ENCODE data around the gene RCCD1. TPM values are rescaled to one million over a fixed set of nuclear protein-coding genes. Genes with fewer than 3 reads are reported as not detected.

The RCCD1 gene
- total RNA-seq, 1 donor, result 10.1 TPM

DNA sequence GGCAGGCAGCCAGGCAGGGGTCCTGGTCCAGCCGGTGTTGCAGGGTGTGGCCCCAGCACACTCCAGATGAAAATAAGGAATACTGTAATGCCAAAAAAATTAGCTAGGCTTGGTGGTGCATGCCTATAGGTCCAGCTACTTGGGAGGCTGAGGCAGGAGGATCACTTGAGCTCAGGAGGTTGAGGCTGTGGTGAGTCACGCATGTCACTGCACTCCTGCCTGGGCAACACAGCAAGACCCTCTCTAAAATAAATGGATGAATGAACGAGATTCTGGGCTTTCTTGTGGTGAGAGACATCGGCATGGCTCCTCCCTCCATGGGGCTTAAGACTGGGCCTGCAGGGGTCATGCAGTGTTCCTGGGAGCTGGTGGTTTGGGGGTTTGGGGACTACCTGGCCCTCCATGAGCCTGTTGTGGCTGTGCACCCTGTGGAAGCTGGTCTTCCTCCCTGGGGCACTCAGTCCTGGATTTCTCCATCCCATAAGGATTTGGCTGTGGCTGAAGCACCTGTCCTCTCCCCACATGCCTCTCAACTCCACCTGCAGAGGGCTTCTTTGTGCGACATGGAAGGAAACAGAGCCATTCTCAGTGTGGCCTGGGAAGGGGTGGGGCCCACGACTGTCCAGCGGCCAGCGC lies 7.6 kb upstream of the RCCD1 start:
- H3K4me3 ChIP-seq (ENCODE audit: low read depth, low read length), result no peak overlapping the region
- no peak for TF ChIP-seq CTCF (IDR thresholded peaks at IDR 0.05; ENCODE audit: insufficient read depth, low read length)
- no peak for DNase-seq (ENCODE audit: low read depth)

- no peak overlapping the region for H3K4me3 ChIP-seq (ENCODE audit: low read depth, low read length)
- no peak for TF ChIP-seq CTCF (IDR thresholded peaks at IDR 0.05; ENCODE audit: insufficient read depth, low read length)
- DNase-seq (ENCODE audit: low read depth), result no peak
These were observed 6.9 kb upstream of the RCCD1 start for GRCh38 chr15:90947577-90948357.

DNA sequence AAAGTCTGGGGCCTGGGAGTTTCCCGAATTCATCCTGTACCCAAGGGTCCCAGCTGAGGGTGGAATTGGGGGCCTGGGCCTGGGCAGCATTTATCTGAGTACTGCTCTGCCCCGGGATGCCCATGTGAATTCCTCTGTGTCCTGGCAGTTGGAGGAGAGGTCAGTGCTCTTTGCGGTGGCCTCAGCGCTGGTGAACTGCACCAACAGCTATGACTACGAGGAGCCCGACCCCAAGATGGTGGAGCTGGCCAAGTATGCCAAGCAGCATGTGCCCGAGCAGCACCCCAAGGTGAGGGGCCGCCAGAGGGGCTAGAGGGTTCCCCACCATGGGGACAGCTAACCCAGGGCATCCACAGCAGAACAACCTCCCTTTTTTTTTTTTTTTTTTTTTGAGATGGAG lies 6.2 kb upstream of the RCCD1 start:
- no peak for DNase-seq (ENCODE audit: low read depth)
- no peak for TF ChIP-seq CTCF (IDR thresholded peaks at IDR 0.05; ENCODE audit: insufficient read depth, low read length)
- no peak overlapping the region for H3K4me3 ChIP-seq (ENCODE audit: low read depth, low read length)

DNA sequence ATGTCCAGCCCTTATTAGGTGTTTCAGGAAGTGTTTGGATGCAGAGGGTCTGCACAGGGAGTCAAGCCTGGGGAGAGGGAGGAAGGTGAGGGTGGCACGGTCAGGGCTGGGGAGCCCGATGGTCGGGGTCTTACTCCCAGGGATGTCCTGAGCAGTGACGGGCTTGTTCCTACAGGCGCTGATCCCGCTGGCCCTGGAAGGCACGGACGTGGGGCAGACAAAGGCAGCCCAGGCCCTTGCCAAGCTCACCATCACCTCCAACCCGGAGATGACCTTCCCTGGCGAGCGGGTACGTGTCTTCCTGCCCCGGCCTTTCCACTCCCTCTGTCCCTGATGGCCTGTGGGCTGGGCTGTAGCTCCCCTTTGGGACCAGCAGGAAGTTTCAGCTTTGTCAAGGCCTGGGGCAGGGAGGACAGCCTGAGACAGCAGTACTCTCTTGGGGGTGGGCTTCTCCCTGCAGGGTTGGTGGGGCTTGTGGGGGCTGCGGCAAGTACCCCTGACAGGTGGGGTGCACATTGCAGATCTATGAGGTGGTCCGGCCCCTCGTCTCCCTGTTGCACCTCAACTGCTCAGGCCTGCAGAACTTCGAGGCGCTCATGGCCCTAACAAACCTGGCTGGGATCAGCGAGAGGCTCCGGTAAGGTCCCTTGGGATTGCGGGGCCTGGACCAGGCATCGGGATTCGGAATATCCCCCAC lies 4.6 kb upstream of the RCCD1 start:
- TF ChIP-seq CTCF (IDR thresholded peaks at IDR 0.05; ENCODE audit: insufficient read depth, low read length), result no peak
- no peak for DNase-seq (ENCODE audit: low read depth)
- no peak overlapping the region for H3K4me3 ChIP-seq (ENCODE audit: low read depth, low read length)

DNA sequence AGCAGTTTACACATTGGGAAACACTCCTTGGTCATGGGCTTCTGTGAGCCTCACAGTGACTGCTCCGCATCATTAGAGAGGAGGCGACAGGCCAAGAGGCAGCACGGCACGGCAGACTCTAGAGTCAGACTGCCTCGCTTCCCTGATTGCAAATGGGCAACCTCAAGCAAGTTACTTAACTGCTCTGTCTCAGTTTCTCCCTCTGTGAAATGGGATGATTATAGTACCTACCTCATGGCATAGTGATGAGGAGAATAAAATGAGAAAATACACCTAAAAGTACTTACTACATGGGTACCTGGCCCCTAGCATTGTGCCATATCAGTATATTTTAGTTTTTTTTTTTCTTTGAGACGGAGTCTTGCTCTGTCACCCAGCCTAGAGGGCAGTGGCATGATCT lies 4.0 kb upstream of the RCCD1 start:
- H3K4me3 ChIP-seq (ENCODE audit: low read depth, low read length), result no peak overlapping the region
- TF ChIP-seq CTCF (IDR thresholded peaks at IDR 0.05; ENCODE audit: insufficient read depth, low read length), result no peak
- no peak for DNase-seq (ENCODE audit: low read depth)

DNA sequence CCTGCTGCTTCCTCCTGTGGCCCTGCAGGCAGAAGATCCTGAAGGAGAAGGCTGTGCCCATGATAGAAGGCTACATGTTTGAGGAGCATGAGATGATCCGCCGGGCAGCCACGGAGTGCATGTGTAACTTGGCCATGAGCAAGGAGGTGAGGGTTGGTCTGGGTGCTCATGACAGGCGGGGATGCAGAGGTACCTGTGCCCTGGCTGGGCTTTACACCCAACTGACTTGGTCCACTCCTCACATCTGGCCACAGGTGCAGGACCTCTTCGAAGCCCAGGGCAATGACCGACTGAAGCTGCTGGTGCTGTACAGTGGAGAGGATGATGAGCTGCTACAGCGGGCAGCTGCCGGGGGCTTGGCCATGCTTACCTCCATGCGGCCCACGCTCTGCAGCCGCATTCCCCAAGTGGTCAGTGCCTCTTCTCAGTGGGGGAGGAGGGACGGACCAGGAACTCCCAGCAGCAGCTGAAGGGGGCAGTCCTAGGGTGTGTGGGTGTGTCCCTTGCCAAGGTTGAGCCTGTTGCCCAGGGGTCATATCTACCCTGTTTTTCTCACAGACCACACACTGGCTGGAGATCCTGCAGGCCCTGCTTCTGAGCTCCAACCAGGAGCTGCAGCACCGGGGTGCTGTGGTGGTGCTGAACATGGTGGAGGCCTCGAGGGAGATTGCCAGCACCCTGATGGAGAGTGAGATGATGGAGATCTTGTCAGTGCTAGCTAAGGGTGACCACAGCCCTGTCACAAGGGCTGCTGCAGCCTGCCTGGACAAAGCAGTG lies 1.6 kb upstream of the RCCD1 start:
- no peak for DNase-seq (ENCODE audit: low read depth)
- TF ChIP-seq CTCF (IDR thresholded peaks at IDR 0.05; ENCODE audit: insufficient read depth, low read length), result no peak
- no peak overlapping the region for H3K4me3 ChIP-seq (ENCODE audit: low read depth, low read length)
